ENCODE measurements around the gene SCCPDH.

- TF ChIP-seq CTCF (IDR thresholded peaks at IDR 0.05) = no peak
- TF ChIP-seq POLR2A (IDR thresholded peaks at IDR 0.05) = no peak
- no peak for TF ChIP-seq EP300 (IDR thresholded peaks at IDR 0.05)
Measured at GRCh38 chr1:246695666-246696065, 28.5 kb upstream of the SCCPDH start.

Data from ovary (tissue), 3 donors.